Stimulated activated CD8-positive, alpha-beta memory T cell treated with anti-CD3 and anti-CD28 coated beads, Interleukin-4, amount 100 ng/mL, for 1 hour (primary cell): ENCODE measurements around the gene MBNL2.

Experiments used
- DNase-seq, 2 donors: peaks; one replicate each; pipeline ENCODE4 v3.0.0-alpha.2; 2020; ENCODE audit warnings: low read depth in 2 of 2, low spot score in 1 of 2

Gene MBNL2

GRCh38 chr13:97233499-97233898 lies 11.4 kb downstream of the MBNL2 start:
- DNase-seq = no peak

- no peak for DNase-seq
Observed at GRCh38 chr13:97234236-97234635, 12.1 kb downstream of the MBNL2 start.

DNA sequence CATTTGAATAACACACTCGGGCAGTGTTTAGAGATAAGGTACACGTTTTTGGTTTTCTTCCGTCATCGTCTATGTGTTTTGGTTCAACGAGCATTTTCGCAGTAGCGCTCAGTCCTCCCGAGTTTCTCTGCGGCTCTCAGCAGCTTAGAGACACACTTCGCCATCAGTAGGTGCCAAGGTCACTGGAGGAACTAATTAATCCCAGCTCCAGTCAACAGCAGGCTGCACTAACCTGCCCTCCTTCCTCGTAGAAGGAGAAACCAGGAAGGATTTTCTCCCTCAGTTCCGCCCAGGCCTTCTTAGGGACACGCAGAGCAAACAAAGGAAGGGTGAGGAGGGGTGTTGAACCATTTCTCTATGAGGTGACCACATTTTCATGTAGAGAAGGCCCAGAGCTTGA lies 12.6 kb downstream of the MBNL2 start:
- DNase-seq = no peak

- no peak for DNase-seq
Observed at GRCh38 chr13:97235549-97236231, 13.6 kb downstream of the MBNL2 start.

GRCh38 chr13:97237388-97237787 lies 15.3 kb downstream of the MBNL2 start:
- no peak for DNase-seq

GRCh38 chr13:97238432-97238831 lies 16.3 kb downstream of the MBNL2 start:
- no peak for DNase-seq

DNA sequence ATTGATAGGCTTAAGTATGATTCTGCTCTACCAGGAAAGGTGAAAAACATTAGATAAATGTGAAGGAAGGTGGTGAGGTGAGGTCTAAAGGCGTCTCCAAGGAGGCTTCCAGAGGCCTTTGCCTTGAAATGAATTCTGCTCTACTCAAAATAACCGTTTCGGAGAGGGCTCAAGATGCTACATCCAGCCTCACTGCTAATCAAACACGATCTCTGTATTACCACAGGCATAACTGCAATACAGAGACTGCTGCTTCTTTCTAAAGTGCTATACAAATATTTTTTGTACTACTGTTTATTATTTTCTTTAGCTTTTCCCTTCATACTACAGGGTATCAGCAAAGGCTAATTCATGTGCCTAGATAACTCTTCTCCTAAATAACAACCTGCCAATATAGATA lies 16.8 kb downstream of the MBNL2 start:
- no peak for DNase-seq

- DNase-seq = no peak
Observed at GRCh38 chr13:97239306-97239705, 17.2 kb downstream of the MBNL2 start.

GRCh38 chr13:97239943-97240787 lies 18.0 kb downstream of the MBNL2 start:
- DNase-seq = no peak

- no peak for DNase-seq
Observed at GRCh38 chr13:97240788-97241734, 18.9 kb downstream of the MBNL2 start.

DNA sequence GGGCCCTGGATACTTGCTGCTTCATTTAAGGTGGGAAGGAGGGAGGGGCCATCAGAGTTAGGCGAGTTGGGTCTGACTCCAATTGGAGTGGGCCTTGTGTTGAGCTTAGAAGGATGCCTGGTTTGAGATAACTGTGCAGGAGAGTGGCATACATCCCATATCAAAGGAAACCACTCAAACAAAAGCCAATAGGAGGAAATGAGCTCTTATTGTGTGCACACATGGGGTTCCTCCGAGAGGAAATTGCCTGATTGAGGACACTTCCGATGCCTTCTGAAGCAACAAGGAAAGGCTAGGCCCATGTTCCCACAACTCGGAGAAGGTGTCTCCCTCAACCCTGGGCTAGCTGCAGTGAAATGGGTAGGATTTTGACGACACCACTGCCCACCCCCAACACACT lies 19.6 kb downstream of the MBNL2 start:
- DNase-seq = no peak

DNA sequence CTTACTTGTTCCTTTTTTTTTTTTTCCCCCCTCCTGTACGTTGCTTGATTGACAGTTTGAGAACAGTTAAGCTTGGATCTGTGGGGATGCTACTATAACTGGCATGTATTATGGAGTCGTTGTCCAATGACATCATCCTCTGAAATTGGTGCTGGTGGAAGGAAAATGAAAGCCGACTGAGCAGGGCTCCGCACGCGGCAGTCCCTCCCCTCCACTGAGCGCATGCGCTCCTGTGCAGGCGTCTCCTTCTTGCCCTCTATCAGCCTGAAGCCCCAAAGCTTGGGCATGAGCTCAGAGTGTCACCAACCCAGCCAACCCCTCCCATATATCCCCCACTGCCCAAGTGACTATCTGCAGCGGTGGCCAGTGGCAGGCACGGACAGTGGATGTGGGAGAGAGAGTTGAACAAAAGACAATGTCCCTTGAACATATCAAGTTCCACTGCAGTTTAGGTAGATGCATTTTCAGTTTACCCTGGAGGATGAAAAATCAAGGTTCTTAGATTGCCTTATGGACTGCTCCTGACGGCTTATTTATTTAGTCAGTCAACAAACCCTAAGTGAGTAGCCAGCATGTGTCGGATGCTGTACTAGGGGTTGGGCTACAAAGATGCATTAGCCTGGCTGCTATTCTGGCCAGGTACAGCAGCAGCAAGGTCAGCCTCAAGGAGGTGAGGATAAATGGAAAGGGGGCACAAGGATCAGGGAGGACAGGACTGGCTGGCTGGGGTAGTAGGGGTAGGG lies 20.8 kb downstream of the MBNL2 start:
- no peak for DNase-seq

- DNase-seq = no peak
Observed at GRCh38 chr13:97243915-97244781, 22.0 kb downstream of the MBNL2 start.

- no peak for DNase-seq
Observed at GRCh38 chr13:97245011-97245410, 22.9 kb downstream of the MBNL2 start.

DNA sequence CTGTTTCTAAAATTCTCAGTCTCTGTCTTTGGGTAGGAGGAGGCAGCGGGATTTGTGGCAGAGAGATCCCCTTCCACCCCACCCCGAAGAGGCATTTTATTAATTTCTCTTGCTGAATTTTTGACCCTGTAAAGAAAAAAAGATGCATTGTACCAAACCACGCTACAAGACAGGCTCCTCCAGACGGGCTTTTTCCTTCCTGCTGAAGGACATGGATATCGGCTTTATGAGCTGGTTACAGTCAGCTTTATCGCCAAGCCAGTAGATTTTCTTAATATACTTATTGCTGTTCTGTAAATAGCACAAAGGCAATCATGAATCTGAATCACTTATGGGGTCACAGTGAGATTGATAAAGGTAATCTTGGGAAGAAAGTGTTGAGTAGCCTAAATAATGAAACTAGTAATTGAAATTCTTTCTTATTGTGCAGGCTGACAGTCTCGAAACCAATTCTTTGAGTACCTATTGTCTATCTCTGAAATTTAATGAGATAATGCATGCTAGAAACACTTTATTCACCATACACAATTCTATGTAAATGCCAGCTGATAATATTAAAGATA lies 24.5 kb downstream of the MBNL2 start:
- DNase-seq = no peak

DNA sequence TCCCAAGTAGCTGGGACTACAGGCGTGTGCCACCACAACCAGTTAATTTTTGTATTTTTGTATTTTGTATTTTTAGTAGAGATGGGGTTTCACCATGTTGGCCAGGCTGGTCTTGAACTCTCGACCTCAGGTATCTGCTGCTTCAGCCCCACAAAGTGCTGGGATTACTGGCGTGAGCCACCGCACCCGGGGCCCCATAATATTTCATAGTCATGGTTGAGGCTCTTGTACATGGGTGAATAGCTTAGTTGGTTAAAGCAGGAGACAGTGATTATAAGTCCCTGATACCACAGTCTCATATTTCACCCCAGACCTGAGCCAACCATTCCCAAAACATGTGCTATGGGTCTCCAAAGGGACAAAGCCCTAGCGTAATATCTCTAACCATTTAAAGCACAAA lies 26.1 kb downstream of the MBNL2 start:
- no peak for DNase-seq

DNA sequence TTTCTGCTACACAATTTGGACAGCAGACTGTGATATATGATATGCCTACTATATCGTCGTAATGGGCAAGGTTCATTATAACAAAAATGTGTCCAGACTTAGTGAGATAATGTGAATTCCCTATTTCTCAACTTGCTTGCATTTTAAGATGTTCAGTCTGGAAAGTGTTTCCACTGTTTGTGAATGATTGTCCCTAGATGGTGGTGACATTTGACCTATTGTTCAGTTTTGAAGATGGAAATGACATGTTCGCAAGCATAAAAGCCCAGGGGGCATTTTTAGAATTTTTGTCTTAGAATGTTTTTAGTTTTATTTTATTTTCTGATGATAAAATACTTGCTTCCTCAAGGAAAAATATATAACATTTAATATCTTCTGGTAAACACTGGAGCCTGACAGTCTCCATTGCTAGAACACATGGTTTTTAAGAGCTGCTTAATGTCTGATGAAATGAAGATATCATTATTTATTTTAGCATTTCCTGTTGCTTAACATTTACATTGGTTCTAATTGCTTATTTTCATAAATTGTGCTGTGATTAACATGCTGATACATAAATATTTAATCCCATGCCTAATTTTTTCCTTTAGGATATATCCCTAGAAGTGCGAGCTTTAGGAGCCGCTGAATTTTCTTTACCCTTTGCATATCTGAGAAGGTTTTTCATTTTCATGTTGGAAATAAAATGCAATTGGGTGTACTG lies 27.1 kb downstream of the MBNL2 start:
- DNase-seq = no peak

GRCh38 chr13:97249796-97250495 lies 27.8 kb downstream of the MBNL2 start:
- no peak for DNase-seq
